GM12892 (cell line): Measurements from ENCODE around the gene LINC01488.

Experiments
- POLR2A ChIP-seq: IDR thresholded peaks from 2 replicates; pipeline ENCODE4 v1.6.1; 2011; ENCODE audit warnings: low read depth, low read length, control low read depth
- POLR2AphosphoS5 ChIP-seq: IDR thresholded peaks from 2 replicates; pipeline ENCODE4 v1.6.1; 2011; ENCODE audit warnings: low read depth, low read length, control low read depth
- TAF1 ChIP-seq: IDR thresholded peaks from 2 replicates; pipeline ENCODE4 v1.6.1; 2011; ENCODE audit warnings: low read depth, mild to moderate bottlenecking, control low read depth, low read length, borderline replicate concordance

DNA sequence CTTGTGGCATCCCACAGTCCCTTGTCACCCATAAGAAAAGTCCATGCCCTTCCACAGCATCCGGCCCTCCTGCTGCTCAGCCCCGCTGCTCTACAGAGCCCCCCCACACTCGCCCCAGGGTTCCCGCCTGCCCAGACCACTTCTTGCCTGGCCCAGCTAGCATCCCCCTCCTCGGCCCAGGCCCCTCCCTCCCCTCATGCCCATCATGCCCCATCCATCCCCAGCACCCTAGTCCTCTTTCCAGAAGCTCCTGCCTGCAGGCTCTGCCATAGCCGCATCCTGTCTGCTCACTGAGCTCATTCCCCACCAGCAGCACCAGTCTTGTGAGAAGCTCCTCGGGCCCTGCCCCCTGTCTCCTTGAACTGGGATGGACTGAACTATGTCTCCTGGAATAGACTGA is 54.4 kb downstream of the LINC01488 start:
- TF ChIP-seq POLR2AphosphoS5 (no peak), POLR2A (no peak), TAF1 (no peak)
